Hepatocyte (in vitro differentiated cells): ENCODE measurements around the gene RHBDD3.

ENCODE experiments used
- EZH2 ChIP-seq: fragments of 200-600 bp; sonication (generic); IDR thresholded peaks from 2 replicates; pipeline ENCODE4 v1.6.1; 2016; ENCODE audit warnings: antibody characterized with exemption, mild to moderate bottlenecking, borderline replicate concordance
- EZH2phosphoT487 ChIP-seq: fragments of 200-600 bp; sonication (generic); IDR thresholded peaks from one replicate; pipeline ENCODE4 v1.6.1; 2018; ENCODE audit warnings: antibody characterized with exemption, mild to moderate bottlenecking, low read depth, moderate library complexity; ENCODE audit not compliant: unreplicated experiment, severe bottlenecking
- TF ChIP-seq, protein P1 (sequence below): fragments of 200-600 bp; sonication (generic); IDR thresholded peaks from 2 replicates; pipeline ENCODE4 v1.5.1; 2016; ENCODE audit warnings: antibody characterized with exemption, mild to moderate bottlenecking; ENCODE audit not compliant: poor library complexity

DNA sequence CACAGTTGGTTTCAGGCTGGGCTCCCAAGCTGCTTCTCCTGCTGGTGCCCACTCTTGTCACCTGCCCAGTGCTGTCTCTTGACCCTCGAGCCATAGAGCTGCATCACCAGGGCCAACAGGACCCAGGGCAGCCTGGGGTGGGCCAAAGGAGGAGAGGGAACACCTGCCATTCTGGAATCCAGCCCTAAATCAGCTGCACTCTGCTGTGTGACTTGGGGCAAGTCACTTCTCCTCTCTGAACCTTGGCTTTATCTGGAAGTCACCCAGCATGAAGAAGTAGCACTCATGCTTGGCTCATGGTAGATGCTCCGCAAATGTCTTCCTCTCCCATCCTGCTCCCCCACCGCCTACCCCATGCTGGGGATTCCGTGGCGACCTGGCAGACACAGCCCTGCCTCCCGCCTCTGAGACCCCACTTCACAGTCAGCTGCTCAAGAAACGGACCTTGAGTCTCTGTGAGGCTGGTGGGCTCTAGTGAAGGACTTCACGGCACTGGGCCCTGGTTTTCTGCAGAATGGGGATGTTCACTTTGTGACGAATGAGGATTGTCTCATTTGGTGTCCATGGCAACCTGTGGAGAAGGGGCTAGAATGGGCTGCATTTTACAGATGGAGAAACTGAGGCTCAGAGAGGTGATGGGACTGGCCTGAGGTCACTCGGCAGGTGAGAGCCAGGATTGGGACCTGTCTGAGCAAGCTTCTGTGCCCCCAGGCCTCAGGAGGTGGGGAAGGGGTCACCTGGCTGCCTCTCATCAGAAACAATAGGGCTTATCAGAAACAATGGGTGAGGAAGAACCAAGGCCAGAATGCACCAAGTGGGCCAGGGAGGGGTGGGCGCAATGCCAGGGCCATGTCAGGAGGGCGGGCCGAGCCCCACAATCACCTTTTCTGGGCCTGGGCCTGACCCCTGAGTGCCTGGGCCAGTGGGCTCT lies 49.7 kb downstream of the RHBDD3 start:
- TF ChIP-seq, protein P1, sequence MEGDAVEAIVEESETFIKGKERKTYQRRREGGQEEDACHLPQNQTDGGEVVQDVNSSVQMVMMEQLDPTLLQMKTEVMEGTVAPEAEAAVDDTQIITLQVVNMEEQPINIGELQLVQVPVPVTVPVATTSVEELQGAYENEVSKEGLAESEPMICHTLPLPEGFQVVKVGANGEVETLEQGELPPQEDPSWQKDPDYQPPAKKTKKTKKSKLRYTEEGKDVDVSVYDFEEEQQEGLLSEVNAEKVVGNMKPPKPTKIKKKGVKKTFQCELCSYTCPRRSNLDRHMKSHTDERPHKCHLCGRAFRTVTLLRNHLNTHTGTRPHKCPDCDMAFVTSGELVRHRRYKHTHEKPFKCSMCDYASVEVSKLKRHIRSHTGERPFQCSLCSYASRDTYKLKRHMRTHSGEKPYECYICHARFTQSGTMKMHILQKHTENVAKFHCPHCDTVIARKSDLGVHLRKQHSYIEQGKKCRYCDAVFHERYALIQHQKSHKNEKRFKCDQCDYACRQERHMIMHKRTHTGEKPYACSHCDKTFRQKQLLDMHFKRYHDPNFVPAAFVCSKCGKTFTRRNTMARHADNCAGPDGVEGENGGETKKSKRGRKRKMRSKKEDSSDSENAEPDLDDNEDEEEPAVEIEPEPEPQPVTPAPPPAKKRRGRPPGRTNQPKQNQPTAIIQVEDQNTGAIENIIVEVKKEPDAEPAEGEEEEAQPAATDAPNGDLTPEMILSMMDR, result no peak
- TF ChIP-seq EZH2, result no peak
- TF ChIP-seq EZH2phosphoT487, result no peak
